SU-DHL-6 (cell line): Measurements from ENCODE around the gene SGCD.

Experiments used
- H2AFZ ChIP-seq: fragments of 200-600 bp; sonication (generic); 2 replicates; pipeline ENCODE4 v1.6.1; 2014; ENCODE audit warnings: low read depth, mild to moderate bottlenecking, moderate library complexity, mixed read lengths, antibody characterized with exemption, low read length; ENCODE audit not compliant: severe bottlenecking
- H3F3A ChIP-seq: fragments of 200-600 bp; shearing (Covaris generic); 2 replicates; pipeline ENCODE4 v1.6.0; 2016; ENCODE audit warnings: antibody characterized with exemption, mild to moderate bottlenecking; ENCODE audit not compliant: insufficient read depth
- H3K27ac ChIP-seq: fragments of 200-600 bp; sonication (generic); 2 replicates; pipeline ENCODE4 v1.5.1; 2016; ENCODE audit warnings: low read depth, mild to moderate bottlenecking, low read length, moderate library complexity, mixed read lengths
- H3K27me3 ChIP-seq: fragments of 200-600 bp; sonication (generic), shearing (Covaris generic); 2 replicates; pipeline ENCODE4 v1.6.0; 2014; ENCODE audit warnings: mild to moderate bottlenecking, low read length
- H3K36me3 ChIP-seq: fragments of 200-600 bp; sonication (generic); 2 replicates; pipeline ENCODE4 v1.6.1; 2014; ENCODE audit warnings: mild to moderate bottlenecking, low read length, mixed read lengths
- H3K4me2 ChIP-seq: fragments of 300-600, 200-600 bp; shearing (Covaris generic), sonication (generic); 2 replicates; pipeline ENCODE4 v1.6.0; 2014; ENCODE audit warnings: low read length, low read depth, mild to moderate bottlenecking; ENCODE audit not compliant: poor library complexity, severe bottlenecking
- H3K4me3 ChIP-seq: fragments of 200-600 bp; sonication (generic); 2 replicates; pipeline ENCODE4 v1.5.1; 2014; ENCODE audit warnings: antibody characterized with exemption, low read length, mild to moderate bottlenecking, mixed read lengths; ENCODE audit not compliant: insufficient read depth, poor library complexity, severe bottlenecking
- H3K79me2 ChIP-seq: fragments of 200-600 bp; sonication (generic); 2 replicates; pipeline ENCODE4 v1.6.1; 2014; ENCODE audit warnings: mild to moderate bottlenecking, low read length, moderate library complexity; ENCODE audit not compliant: insufficient read depth
- H3K9ac ChIP-seq: fragments of 200-600 bp; sonication (generic); 2 replicates; pipeline ENCODE4 v1.7.0; 2014; ENCODE audit warnings: mild to moderate bottlenecking, low read length
- H3K9me2 ChIP-seq: fragments of 200-600 bp; sonication (generic); replicated peaks from 2 replicates; pipeline ENCODE4 v1.6.1; 2014; ENCODE audit warnings: low read length; ENCODE audit not compliant: insufficient read depth
- H3K9me3 ChIP-seq: fragments of 200-600 bp; sonication (generic); 2 replicates; pipeline ENCODE4 v1.6.1; 2014; ENCODE audit warnings: low read length, mixed read lengths; ENCODE audit not compliant: insufficient read depth
- H4K20me1 ChIP-seq: fragments of 200-600 bp; sonication (generic); 2 replicates; pipeline ENCODE4 v1.6.1; 2014; ENCODE audit warnings: low read depth, mild to moderate bottlenecking, antibody characterized with exemption, low read length, moderate library complexity, mixed read lengths
- CTCF ChIP-seq: fragments of 200-600 bp; sonication (generic); IDR thresholded peaks from one replicate; pipeline ENCODE4 v1.5.1; 2017; ENCODE audit warnings: antibody characterized with exemption, mild to moderate bottlenecking, low read length, moderate library complexity; ENCODE audit not compliant: insufficient read depth, poor library complexity, severe bottlenecking
- EZH2phosphoT487 ChIP-seq: fragments of 200-600 bp; sonication (generic), shearing (Covaris generic); conservative IDR thresholded peaks from 2 replicates; pipeline ENCODE4 v1.6.1; 2018; ENCODE audit warnings: mild to moderate bottlenecking, antibody characterized with exemption, low read length, moderate library complexity, mixed read lengths

The SGCD gene

GRCh38 chr5:156500755-156501154 lies 173.8 kb downstream of the SGCD start:
- Histone ChIP-seq H3K4me3 (no peak overlapping the region), H2AFZ (no peak overlapping the region), H3F3A (no peaks in the 10 kb centered on the region), H3K9me2 (no peaks in the 10 kb centered on the region), H3K36me3 (no peaks in the 10 kb centered on the region), H3K9ac (no peak overlapping the region), H3K27me3 (no peaks in the 10 kb centered on the region), H3K27ac (no peak overlapping the region), H3K79me2 (no peaks in the 10 kb centered on the region), H4K20me1 (no peaks in the 10 kb centered on the region), H3K4me2 (no peak overlapping the region), H3K9me3 (no peaks in the 10 kb centered on the region)
- no peak for TF ChIP-seq EZH2phosphoT487
- no peak for TF ChIP-seq CTCF

GRCh38 chr5:156505101-156505500 lies 178.1 kb downstream of the SGCD start:
- Histone ChIP-seq H3K79me2 (no peaks in the 10 kb centered on the region), H3K36me3 (no peaks in the 10 kb centered on the region), H3F3A (no peaks in the 10 kb centered on the region), H3K9me3 (no peaks in the 10 kb centered on the region), H3K9me2 (no peaks in the 10 kb centered on the region), H3K27ac (no peak overlapping the region), H4K20me1 (no peaks in the 10 kb centered on the region), H3K4me3 (no peak overlapping the region), H2AFZ (no peak overlapping the region), H3K9ac (no peak overlapping the region), H3K27me3 (no peaks in the 10 kb centered on the region; the same call in 1 of the 2 replicates), H3K4me2 (no peak overlapping the region)
- TF ChIP-seq CTCF (no peak), EZH2phosphoT487 (no peak)

- no peak overlapping the region for H3K9ac ChIP-seq
- no peaks in the 10 kb centered on the region for H3K27me3 ChIP-seq
- no peak overlapping the region for H2AFZ ChIP-seq
- no peak overlapping the region for H3K27ac ChIP-seq
- no peaks in the 10 kb centered on the region for H4K20me1 ChIP-seq
- no peak overlapping the region for H3K4me2 ChIP-seq
- no peaks in the 10 kb centered on the region for H3K36me3 ChIP-seq
- no peak for TF ChIP-seq EZH2phosphoT487
- no peak for TF ChIP-seq CTCF
- H3K79me2 ChIP-seq: no peaks in the 10 kb centered on the region
- no peaks in the 10 kb centered on the region for H3F3A ChIP-seq
- no peaks in the 10 kb centered on the region for H3K9me2 ChIP-seq
- no peaks in the 10 kb centered on the region for H3K9me3 ChIP-seq
- H3K4me3 ChIP-seq: no peak overlapping the region
Observed at GRCh38 chr5:156513123-156513815, 186.3 kb downstream of the SGCD start.
